ENCODE measurements around the gene TNS2.

TNS2 gene

GRCh38 chr12:53042607-53043454 lies 7.0 kb upstream of the TNS2 start:
- no peak for DNase-seq (ENCODE audit: low spot score)

- DNase-seq (ENCODE audit: low spot score), result peak; percentile 25
Observed at GRCh38 chr12:53044052-53044581, 5.7 kb upstream of the TNS2 start.

- DNase-seq (ENCODE audit: low spot score), result peak; percentile 16
Observed at GRCh38 chr12:53044896-53045695, 4.8 kb upstream of the TNS2 start.

GRCh38 chr12:53045696-53046045 lies 4.2 kb upstream of the TNS2 start:
- peak; percentile 18 for DNase-seq (ENCODE audit: low spot score)

DNA sequence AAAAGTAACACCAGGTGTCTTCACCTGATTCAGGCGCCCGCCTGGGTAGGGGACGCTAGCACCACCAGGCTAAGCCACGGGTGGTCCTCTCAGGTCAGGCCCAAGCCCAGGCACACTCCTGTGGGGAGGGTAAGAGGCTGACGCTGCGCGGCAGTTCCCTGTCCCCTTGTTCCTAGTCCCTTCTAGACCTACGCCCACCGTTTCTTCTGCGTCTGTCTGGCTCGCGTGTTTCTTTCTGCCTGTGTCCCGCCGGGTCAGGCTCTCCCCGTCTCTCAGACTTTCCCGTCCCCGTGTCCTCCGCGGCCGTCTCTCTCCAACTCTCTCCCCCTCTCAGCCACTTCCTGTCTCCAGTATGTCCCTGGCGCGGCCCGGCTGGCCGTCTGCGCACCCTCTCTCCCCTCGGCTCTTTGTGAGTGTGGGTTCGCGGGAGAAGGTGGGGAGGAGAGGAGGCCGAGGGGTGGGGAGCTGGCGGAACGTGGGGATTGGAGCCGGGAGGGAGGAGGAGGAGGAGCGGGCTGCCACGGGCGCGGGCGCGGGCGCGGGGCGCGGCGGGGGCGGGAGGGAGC lies 3.1 kb upstream of the TNS2 start:
- peak; percentile 89 for DNase-seq (ENCODE audit: low spot score)

DNA sequence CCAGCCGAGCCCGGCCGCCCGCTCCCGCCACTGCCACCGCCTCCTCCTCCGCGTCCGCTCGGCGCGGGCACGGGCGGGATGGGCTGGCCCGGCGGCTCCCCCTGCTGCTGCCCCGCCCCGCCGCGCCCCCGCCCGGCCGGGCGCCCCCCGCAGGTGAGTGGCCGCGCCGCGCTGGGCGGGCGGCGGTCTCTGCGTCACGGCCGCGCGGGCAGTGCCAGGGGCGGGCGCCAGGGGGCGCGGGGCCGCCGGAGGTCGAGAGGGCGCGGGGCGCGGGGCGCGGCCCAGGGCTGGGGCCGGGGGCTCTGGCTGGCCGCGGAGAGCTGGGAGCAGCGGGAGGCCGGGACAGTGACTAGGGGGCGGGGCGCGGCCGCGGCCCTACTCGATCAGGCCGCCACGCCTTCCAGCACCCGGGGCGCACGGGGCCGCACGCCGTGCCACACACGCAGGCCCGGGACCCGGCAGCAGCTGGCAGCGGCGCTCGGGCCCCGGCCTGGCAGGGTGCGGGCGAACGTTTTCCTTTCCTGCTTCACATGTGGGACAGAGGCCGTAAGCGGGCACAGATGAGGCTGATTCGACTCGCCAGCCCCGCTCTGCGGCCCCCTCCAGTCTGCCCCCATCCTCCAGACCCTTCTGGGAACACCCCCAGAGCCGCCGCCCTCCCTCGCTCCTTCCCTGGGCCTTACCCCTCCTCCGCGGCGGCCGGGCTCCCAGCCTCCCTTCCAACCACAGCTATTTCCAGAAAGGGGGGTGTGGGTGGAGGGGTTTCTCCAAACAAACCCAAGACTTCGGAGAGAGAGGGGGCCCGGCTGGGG lies 2.4 kb upstream of the TNS2 start:
- DNase-seq (ENCODE audit: low spot score), result peak; percentile 90

DNA sequence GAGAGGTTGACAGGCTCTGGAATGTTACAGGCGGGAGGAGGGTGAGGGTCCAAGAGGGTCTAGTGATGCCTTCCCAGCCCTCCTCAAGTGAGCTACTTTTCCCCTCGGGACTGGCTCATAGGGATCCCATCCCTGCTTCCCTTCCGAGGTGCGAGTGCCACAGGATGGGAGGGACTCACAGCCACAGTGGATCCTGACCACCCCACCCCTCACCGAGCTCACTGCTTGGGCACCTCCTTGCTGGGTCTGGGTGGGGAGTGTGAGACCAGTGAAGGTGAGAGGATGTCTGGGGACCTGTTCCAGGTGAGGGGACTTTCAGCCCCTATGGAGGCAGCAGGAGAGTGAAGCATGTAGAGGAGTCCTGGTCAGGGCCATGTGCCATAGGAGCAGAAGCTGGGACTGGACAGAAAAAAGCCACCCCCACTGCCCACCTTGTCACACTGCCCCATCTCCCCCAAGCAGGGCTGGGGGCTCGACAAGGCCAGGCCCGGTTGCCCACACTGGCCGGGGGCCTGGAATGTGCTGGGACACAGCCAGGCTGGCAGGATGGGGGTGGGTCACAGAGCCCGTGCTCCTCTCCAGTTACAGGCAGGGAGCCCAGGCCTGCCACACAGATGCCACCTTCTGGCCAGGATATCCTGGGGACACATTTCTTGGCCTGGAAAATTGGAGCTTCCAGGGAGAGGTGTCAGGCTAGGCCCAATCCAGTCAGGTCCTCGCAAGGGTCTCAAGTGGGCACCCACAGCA lies 1.7 kb upstream of the TNS2 start:
- DNase-seq (ENCODE audit: low spot score), result no peak

DNA sequence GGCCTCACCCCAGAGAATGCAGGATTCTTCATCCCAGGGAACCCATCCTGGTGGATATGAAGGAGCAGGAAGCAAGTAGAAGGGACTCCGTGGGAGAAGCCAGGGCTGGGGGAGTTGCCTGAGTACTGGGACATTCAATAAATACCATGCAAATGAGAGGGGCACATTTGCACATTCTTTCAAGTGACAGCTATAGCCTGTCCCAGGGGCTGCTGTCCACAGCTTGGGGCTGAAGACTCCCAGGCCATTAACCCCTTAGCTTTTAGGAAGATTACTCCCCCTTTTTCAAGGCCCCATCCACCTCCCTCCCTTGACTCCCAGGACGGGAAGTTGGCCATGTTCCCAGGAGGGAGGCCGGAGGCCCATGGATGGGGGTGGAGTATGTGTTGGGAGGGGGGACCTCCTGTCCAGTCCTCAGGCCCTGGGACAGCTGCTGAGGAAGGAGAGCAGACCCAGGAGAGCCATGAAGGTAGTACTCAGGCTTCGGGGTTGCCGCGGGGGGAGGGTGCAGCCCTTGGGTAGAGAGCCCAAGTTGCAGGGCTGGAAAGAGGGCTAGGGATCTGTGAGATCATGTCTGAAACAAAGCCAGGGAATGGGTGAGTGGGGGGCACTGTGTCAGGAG lies 974 bp upstream of the TNS2 start:
- DNase-seq (ENCODE audit: low spot score), result no peak

GRCh38 chr12:53050426-53051057 lies 677 bp downstream of the TNS2 start:
- DNase-seq (ENCODE audit: low spot score), result no peak

GRCh38 chr12:53051058-53051880 lies 1.4 kb downstream of the TNS2 start:
- DNase-seq (ENCODE audit: low spot score), result peak; percentile 55

DNA sequence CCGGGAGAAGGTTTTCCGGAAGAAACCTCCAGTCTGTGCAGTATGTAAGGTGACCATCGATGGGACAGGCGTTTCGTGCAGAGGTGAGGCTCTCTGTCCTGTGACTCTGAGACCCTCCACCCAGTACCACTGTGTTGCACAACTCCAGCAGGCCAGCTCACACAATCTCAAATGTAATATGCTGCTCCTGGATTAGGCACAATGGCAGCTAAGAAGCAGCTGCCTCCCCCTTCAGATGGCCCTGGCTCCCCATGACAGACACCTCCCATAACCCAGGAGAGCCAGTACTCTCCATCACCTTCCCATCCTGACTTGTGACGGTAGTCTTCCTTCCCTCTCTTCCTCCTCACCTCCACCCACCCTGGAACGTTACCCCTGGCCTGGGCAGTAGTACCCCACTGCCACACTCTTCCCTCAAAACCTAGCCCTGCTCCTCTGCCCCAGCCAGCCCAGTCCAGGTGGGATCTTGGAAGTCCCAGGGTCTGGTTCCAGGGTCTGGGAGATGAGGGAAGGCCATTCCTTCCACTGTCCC lies 2.1 kb downstream of the TNS2 start:
- DNase-seq (ENCODE audit: low spot score), result no peak

DNA sequence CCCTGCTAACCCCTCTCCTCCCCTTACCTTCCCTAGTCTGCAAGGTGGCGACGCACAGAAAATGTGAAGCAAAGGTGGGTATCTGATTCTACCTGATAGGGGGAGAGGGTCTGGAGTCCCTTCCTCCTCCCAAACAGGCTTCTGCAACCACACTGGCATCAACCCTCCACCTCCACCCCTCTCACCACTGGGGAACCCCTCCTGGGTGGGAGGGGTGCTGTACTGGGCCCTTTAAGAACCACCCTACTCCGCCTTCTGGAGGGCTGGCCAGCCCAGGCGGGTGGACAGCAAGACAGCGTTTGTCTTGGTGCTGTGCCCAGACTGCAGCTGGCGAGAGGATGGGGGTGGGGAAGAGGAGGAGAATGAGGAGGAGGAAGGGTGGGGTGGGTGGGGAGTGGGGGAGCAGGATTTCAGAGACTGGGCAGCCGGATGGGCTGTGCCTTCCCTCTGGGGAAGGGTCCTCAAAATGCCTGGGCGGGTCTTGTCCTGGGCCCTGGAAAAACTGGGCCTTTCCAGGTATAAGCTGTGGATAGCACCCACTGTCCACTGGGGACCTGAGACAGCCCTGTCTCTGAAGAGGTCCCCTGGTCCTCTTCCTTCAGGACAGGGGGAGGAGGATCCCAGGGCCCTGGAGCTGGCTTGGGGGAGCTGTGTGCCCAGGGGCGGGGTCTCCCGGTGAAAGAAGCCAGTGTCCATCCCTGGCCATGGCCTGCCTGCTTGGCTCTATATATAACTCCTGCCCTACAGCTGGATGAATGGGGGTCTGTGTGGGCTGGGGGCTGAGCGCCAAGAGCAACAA lies 2.8 kb downstream of the TNS2 start:
- DNase-seq (ENCODE audit: low spot score), result peak; percentile 78

GRCh38 chr12:53053218-53054111 lies 3.6 kb downstream of the TNS2 start:
- DNase-seq (ENCODE audit: low spot score), result no peak

- peak; percentile 87 for DNase-seq (ENCODE audit: low spot score)
Observed at GRCh38 chr12:53054112-53054878, 4.4 kb downstream of the TNS2 start.

- no peak for DNase-seq (ENCODE audit: low spot score)
Observed at GRCh38 chr12:53055471-53056266, 5.8 kb downstream of the TNS2 start.
